ENCODE data around the gene GINM1. TPM values are rescaled to one million over a fixed set of nuclear protein-coding genes. Genes with fewer than 3 reads are reported as not detected.

The GINM1 gene
- 10 to 100 TPM; 25.6 to 34.4 TPM for total RNA-seq

DNA sequence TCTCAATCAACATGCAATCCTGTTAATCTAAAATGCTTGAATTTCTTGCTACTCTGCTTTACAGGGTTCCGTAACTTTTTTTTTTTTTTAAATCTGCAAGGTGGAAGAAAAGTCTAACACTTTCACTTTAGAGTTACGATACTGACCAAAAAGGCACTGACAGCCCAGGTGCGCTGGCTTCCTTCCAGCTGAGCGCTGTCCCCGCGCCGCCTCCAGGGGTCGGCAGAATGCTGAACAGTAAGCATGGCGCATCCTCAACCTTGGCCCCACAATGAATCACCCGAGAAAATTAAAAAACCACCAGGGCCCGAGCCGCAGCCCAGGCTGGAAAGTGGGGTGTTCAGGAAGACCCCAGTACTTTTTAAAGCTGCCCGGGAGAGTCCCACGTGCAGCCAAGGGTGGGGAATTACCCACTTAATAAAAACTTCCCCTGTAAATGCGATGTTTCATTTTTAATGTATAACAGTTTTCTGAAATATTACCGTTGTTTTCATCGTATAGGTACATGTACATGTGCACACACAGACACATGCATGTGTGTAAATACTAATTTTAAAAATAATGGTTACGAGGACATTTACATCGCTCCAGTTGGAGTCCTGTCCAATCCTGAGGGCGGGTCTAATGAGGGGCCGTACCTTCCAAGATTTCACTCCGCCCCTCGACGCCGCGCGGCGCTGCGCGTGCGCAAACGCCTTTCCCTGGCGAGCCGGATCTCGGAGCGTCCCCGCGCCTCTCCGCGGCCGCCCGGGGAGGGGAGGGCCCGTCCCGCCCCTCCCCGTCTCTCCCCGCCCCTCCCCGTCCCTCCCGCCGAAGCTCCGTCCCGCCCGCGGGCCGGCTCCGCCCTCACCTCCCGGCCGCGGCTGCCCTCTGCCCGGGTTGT is at the start of gene GINM1:
TSS of gene GINM1 (plus strand) at position 849 of the 883 bp plus-strand sequence. CDS start 40 bp downstream, outside the sequence.

DNA sequence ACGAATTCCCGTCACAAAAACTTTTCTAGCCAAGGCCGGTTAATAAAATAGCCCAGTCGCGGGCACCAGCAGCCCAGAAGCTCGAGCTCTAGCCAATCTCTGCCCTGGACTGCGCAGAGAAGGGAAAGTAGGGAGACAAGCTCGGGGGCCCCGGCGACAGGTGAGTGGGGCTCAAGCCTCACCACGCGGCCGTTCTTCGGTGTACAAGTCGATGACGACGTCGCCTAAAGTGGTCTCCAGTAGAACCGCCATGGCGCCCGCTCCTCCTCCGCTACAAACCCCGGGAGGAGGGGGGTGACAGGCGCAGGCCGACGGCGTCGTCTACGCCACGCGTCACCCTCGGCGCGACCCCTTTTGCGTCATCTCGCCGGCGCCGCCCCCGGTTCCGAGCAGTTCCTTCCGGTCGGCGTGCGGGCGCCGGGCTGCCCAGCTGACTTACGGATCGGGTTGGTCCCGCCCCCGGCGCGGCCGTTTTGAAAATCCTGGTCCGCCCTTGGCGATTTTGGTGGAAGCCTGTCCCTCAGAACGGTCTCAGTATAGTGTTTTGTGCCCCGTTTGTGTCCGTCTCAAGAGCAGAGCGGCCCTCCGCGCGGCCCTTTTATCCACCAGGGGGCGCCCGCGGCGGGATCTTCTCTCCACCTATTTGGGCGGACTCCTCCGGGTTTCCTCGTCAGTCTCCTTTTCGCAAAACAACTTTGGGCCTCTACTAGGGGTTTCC is 20.3 kb upstream of the GINM1 start, which contains the start of gene PPIL4:
TSS of gene PPIL4 (minus strand) at position 290 of the 718 bp plus-strand sequence. CDS start at position 252, 38 bp downstream.

Small RNA genes within 50 kb of the gene (small RNA-seq; reads per million reads assigned to genes)
- gene RF00019 (0 reads per million in 2 donors), gene RF00410 (0 reads per million in 2 donors), gene RNU7-3P (0.73 to 1.5 reads per million in 2 donors)

Other genes with a start within 250 kb of the GINM1 start
- gene TAB2, start 248.7 kb upstream of the GINM1 start, total RNA-seq = 10 to 100 TPM; 24.6 to 26.5 TPM
- 1 to 10 TPM; 2.8 to 3.7 TPM for gene SUMO4, start 166.1 kb upstream of the GINM1 start, total RNA-seq
- under 1 TPM in 1 of 2 donors, not detected in 1; under 0.01 TPM for gene ZC3H12D, start 81.4 kb upstream of the GINM1 start, total RNA-seq
- 10 to 100 TPM; 15.1 to 19.0 TPM for gene PPIL4, start 20.3 kb upstream of the GINM1 start, total RNA-seq
- gene KATNA1, start 82.3 kb downstream of the GINM1 start, total RNA-seq = 10 to 100 TPM; 16.2 to 25.0 TPM
- 10 to 100 TPM; 19.6 to 21.0 TPM for gene LATS1, start 151.7 kb downstream of the GINM1 start, total RNA-seq
- gene NUP43, start 180.2 kb downstream of the GINM1 start, total RNA-seq = 10 to 100 TPM; 32.3 to 49.0 TPM
- gene PCMT1, start 183.4 kb downstream of the GINM1 start, total RNA-seq = 100 to 1,000 TPM; 290 to 306 TPM